Stimulated activated CD4-positive, alpha-beta T cell treated with anti-CD3 and anti-CD28 coated beads, Interleukin-4, amount 100 ng/mL, for 24 hours (primary cell): ENCODE results near the gene IMPDH2.
A peak's percentile ranks its signal among the peaks of the same experiment; 100 is the strongest.

Source experiments
- DNase-seq: peaks from one replicate; pipeline ENCODE4 v3.0.0-alpha.2; 2020

IMPDH2 gene

GRCh38 chr3:49005303-49005680 lies 23.9 kb downstream of the IMPDH2 start:
- no peak for DNase-seq

- no peak for DNase-seq
These were observed 24.6 kb downstream of the IMPDH2 start for GRCh38 chr3:49004352-49005302.

- DNase-seq, result no peak
These were observed 28.0 kb downstream of the IMPDH2 start for GRCh38 chr3:49001155-49001554.

- no peak for DNase-seq
These were observed 29.9 kb downstream of the IMPDH2 start for GRCh38 chr3:48999085-48999858.

GRCh38 chr3:48997714-48998637 lies 31.2 kb downstream of the IMPDH2 start:
- DNase-seq, result no peak

GRCh38 chr3:48997102-48997635 lies 32.0 kb downstream of the IMPDH2 start:
- no peak for DNase-seq

GRCh38 chr3:48996640-48997039 lies 32.6 kb downstream of the IMPDH2 start:
- no peak for DNase-seq

GRCh38 chr3:48993834-48994233 lies 35.4 kb downstream of the IMPDH2 start:
- DNase-seq, result no peak

- no peak for DNase-seq
These were observed 37.2 kb downstream of the IMPDH2 start for GRCh38 chr3:48991851-48992545.

GRCh38 chr3:48990636-48991469 lies 38.3 kb downstream of the IMPDH2 start:
- peak; percentile 41 for DNase-seq

- DNase-seq, result peak; percentile 83
These were observed 39.2 kb downstream of the IMPDH2 start, which contains the start of gene P4HTM for GRCh38 chr3:48989796-48990635. TSS of gene P4HTM (plus strand) at chr3:48990241. CDS start at chr3:48990257, 16 bp downstream.

- DNase-seq, result no peak
These were observed 39.9 kb downstream of the IMPDH2 start for GRCh38 chr3:48989126-48989795.

GRCh38 chr3:48985831-48986376 lies 43.3 kb downstream of the IMPDH2 start:
- DNase-seq, result no peak

- no peak for DNase-seq
These were observed 44.5 kb downstream of the IMPDH2 start for GRCh38 chr3:48984663-48985062.

GRCh38 chr3:48983096-48983495 lies 46.1 kb downstream of the IMPDH2 start:
- no peak for DNase-seq

GRCh38 chr3:48982686-48983085 lies 46.5 kb downstream of the IMPDH2 start:
- DNase-seq, result no peak

GRCh38 chr3:48982016-48982415 lies 47.2 kb downstream of the IMPDH2 start:
- no peak for DNase-seq

- no peak for DNase-seq
These were observed 48.9 kb downstream of the IMPDH2 start for GRCh38 chr3:48980295-48980694.

GRCh38 chr3:48979451-48979850 lies 49.7 kb downstream of the IMPDH2 start:
- no peak for DNase-seq
